NCI-H2107 treated with DMSO at 0.1 percent for 48 hours (cell line): ENCODE results near the gene IRX3.

Source experiments
- DNase-seq: peaks from one replicate; lab custom pipeline; 2025; ENCODE audit not compliant: unreplicated experiment; lab: John Stamatoyannopoulos, UW

IRX3 gene

GRCh38 chr16:54291656-54292487, 5.3 kb upstream of the IRX3 start:
- DNase-seq = no peak

- no peak for DNase-seq
Measured at GRCh38 chr16:54290833-54291655, 4.5 kb upstream of the IRX3 start.

GRCh38 chr16:54289945-54290832, 3.6 kb upstream of the IRX3 start:
- no peak for DNase-seq

- DNase-seq = no peak
Measured at GRCh38 chr16:54289242-54289944, 2.8 kb upstream of the IRX3 start.

GRCh38 chr16:54288835-54289241, 2.3 kb upstream of the IRX3 start:
- no peak for DNase-seq

- no peak for DNase-seq
Measured at GRCh38 chr16:54288030-54288834, 1.6 kb upstream of the IRX3 start.

- no peak for DNase-seq
Measured at GRCh38 chr16:54287131-54288029, 793 bp upstream of the IRX3 start.

- DNase-seq = no peak
Measured at GRCh38 chr16:54286090-54286365, 559 bp downstream of the IRX3 start.

- no peak for DNase-seq
Measured at GRCh38 chr16:54285414-54286089, 1.0 kb downstream of the IRX3 start.

GRCh38 chr16:54284931-54285413, 1.6 kb downstream of the IRX3 start:
- no peak for DNase-seq

- DNase-seq = no peak
Measured at GRCh38 chr16:54284319-54284930, 2.2 kb downstream of the IRX3 start.

GRCh38 chr16:54283725-54284318, 2.8 kb downstream of the IRX3 start:
- DNase-seq = no peak

- DNase-seq = no peak
Measured at GRCh38 chr16:54282928-54283724, 3.5 kb downstream of the IRX3 start.

- DNase-seq = no peak
Measured at GRCh38 chr16:54282202-54282927, 4.2 kb downstream of the IRX3 start.

GRCh38 chr16:54281535-54282201, 4.9 kb downstream of the IRX3 start:
- DNase-seq = no peak
